ENCODE measurements around the gene MECP2.

MECP2 gene

DNA sequence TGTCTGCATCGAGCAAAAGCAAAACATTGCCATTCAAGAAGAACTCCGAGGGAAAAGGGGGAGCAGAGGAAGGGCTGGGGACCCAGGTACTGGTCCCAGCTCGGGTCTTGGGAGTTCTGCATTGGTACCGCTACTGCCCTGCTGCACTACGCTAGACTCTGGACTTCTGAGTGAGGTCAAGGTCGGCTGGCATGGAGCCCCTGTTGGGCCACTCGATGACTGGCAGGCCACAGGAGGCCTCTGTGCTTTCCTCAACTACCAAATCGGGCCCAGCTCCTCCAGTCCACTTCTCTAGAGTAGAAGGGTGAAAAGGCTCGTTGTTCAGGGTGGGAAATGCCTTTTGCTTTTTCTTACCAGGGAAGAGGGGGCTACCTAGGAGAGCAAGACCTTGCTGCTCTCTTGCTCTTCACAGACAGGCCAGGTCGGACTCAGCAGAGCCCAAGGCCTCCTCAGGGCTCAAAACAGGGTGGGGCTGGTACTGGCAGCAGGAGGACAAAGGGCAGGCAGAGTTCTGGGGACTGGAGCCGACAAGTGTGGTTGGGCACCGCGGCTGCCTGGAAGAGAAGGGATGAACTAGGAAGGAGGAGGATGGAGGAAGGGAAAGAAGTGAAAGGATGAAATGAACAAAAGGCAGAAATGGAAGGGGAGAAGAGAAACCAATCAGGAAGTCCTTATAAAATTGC, 68.9 kb downstream of the MECP2 start:
- TF ChIP-seq FOXP2 (optimal IDR thresholded peaks at IDR 0.05; ENCODE audit: borderline replicate concordance, extremely low read depth, extremely low read length, insufficient read depth) (no peak), POLR2AphosphoS5 (IDR thresholded peaks at IDR 0.05; ENCODE audit: low read depth, low read length) (no peak), TAF1 (IDR thresholded peaks at IDR 0.05; ENCODE audit: borderline replicate concordance, insufficient read depth, low read length) (no peak), REST (IDR thresholded peaks at IDR 0.05; ENCODE audit: insufficient read depth in 1 of 2, low read depth in 2 of 2, low read length in 2 of 2) (no peak), SIN3A (IDR thresholded peaks at IDR 0.05; ENCODE audit: borderline replicate concordance, insufficient read depth, low read length) (no peak)

DNA sequence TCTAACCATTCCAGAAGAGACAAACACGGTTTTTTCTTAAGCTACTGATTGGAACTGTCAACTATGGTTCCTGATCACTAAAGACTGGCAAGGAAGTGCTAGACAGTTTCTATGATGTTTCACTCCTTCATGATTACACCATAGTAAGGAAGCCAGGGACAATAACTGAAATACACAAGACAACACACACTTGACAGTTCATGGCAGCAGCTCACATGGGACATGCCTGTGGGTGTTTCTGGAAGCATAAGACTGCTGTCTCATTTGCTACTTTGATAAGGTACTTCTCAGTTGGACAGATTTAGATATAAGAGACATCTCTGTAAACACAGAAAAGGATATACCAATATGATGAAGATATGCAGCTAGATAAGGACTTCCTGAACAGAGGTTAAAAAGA, 69.5 kb downstream of the MECP2 start:
- TF ChIP-seq REST (IDR thresholded peaks at IDR 0.05; ENCODE audit: insufficient read depth in 1 of 2, low read depth in 2 of 2, low read length in 2 of 2) (no peak), FOXP2 (optimal IDR thresholded peaks at IDR 0.05; ENCODE audit: borderline replicate concordance, extremely low read depth, extremely low read length, insufficient read depth) (no peak), TAF1 (IDR thresholded peaks at IDR 0.05; ENCODE audit: borderline replicate concordance, insufficient read depth, low read length) (no peak), POLR2AphosphoS5 (IDR thresholded peaks at IDR 0.05; ENCODE audit: low read depth, low read length) (no peak), SIN3A (IDR thresholded peaks at IDR 0.05; ENCODE audit: borderline replicate concordance, insufficient read depth, low read length) (no peak)

DNA sequence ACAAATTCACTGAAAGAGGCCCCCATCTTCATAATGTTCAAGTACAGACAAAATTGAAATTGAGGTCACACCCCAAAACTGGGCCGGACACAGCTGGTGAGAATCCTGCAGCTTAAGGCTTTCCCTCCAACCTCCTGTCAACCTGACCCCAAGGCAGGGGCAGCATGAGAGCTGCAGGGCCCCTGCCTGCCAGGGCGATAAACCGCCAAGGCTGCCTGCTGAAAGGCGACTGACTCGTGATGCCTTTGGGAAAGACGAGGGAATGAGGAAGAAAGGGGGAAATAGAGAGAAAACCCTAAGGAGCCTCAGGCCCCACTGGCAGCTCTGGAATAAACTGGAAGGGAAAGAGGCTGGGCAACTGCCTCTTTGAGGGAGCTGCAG, 70.5 kb downstream of the MECP2 start:
- TF ChIP-seq SIN3A (IDR thresholded peaks at IDR 0.05; ENCODE audit: borderline replicate concordance, insufficient read depth, low read length), result no peak
- TF ChIP-seq FOXP2 (optimal IDR thresholded peaks at IDR 0.05; ENCODE audit: borderline replicate concordance, extremely low read depth, extremely low read length, insufficient read depth), result no peak
- no peak for TF ChIP-seq POLR2AphosphoS5 (IDR thresholded peaks at IDR 0.05; ENCODE audit: low read depth, low read length)
- TF ChIP-seq TAF1 (IDR thresholded peaks at IDR 0.05; ENCODE audit: borderline replicate concordance, insufficient read depth, low read length), result no peak
- no peak for TF ChIP-seq REST (IDR thresholded peaks at IDR 0.05; ENCODE audit: insufficient read depth in 1 of 2, low read depth in 2 of 2, low read length in 2 of 2)

DNA sequence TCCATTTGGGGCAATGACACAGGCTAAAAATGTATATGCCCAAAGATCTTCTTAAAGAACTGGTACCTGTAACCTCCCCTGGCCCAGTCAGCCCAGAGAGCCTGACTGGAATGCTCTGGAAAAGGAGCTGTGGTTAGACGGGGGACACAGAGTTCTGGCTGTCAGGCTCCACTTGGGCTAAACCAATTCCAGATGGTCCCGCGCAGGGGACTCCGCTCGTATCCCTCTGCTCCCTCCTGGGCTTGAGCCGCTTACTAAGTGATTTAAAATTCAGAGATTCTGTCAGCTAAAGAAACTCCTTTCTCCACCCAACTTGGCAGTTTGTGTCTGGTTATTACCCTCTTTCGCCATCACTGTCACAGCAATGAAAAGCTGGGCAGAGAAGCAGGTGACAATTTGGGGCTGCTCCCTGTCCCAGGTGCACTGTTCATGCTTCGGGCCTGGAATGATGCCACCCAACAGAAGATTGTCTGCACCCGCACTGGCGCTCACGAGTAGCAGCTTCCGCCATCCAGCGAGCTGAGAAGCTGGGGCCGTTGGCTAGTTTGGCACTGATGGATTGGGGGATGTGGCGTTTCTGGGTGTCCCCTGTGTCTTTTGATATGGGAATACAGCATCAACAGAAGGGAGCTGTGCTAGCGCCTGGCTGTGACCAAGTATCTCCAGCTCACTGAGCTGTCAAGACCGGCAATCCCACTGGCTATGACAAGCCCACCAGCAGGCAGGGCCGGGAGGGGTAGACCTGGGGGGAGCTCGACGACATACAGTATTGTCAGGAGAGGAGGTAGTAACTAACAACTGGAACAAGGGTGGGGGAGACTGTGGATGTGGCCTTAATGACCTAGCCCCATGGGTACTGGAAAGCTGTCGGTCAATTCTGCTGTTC, 71.1 kb downstream of the MECP2 start:
- TF ChIP-seq POLR2AphosphoS5 (IDR thresholded peaks at IDR 0.05; ENCODE audit: low read depth, low read length) (no peak), REST (IDR thresholded peaks at IDR 0.05; ENCODE audit: insufficient read depth in 1 of 2, low read depth in 2 of 2, low read length in 2 of 2) (no peak), SIN3A (IDR thresholded peaks at IDR 0.05; ENCODE audit: borderline replicate concordance, insufficient read depth, low read length) (no peak), TAF1 (IDR thresholded peaks at IDR 0.05; ENCODE audit: borderline replicate concordance, insufficient read depth, low read length) (no peak), FOXP2 (optimal IDR thresholded peaks at IDR 0.05; ENCODE audit: borderline replicate concordance, extremely low read depth, extremely low read length, insufficient read depth) (no peak)

All from PFSK-1 (cell line).